Glutamatergic neuron (in vitro differentiated cells): ENCODE measurements around the gene KCNMB3. TPM values are rescaled to one million over a fixed set of nuclear protein-coding genes. Genes with fewer than 3 reads are reported as not detected.
"Not testable (repeated sequence)": the region's sequence is repeated elsewhere in the genome, so short reads cannot be mapped to it uniquely, and the experiment has no call there.

Experiments
- DNase-seq: peaks from one replicate; pipeline ENCODE4 v3.0.0; 2022
- H3K27ac Mint-ChIP-seq: one replicate; pipeline ENCODE4 v1.8.0; 2020; ENCODE audit warnings: mild to moderate bottlenecking, mixed read lengths, inconsistent platforms; ENCODE audit not compliant: unreplicated experiment
- H3K27me3 Mint-ChIP-seq: one replicate; pipeline ENCODE4 v1.8.0; 2020; ENCODE audit warnings: mild to moderate bottlenecking, moderate library complexity, mixed read lengths, inconsistent platforms; ENCODE audit not compliant: unreplicated experiment
- H3K36me3 Mint-ChIP-seq: one replicate; pipeline ENCODE4 v1.8.0; 2020; ENCODE audit warnings: mild to moderate bottlenecking, mixed read lengths, inconsistent platforms; ENCODE audit not compliant: unreplicated experiment
- H3K4me1 Mint-ChIP-seq: one replicate; pipeline ENCODE4 v1.8.0; 2020; ENCODE audit warnings: mild to moderate bottlenecking, low read depth, mixed read lengths, inconsistent platforms; ENCODE audit not compliant: unreplicated experiment
- H3K4me3 Mint-ChIP-seq: one replicate; pipeline ENCODE4 v1.8.0; 2020; ENCODE audit warnings: mild to moderate bottlenecking, mixed read lengths, inconsistent platforms; ENCODE audit not compliant: unreplicated experiment
- H3K9me3 Mint-ChIP-seq: one replicate; pipeline ENCODE4 v1.8.0; 2020; ENCODE audit warnings: mild to moderate bottlenecking, moderate library complexity, mixed read lengths, inconsistent platforms; ENCODE audit not compliant: unreplicated experiment
- total RNA-seq: library from RNA; stranded (reverse); fragmentation: NEBNext Ultra II Directional; extraction: Animal tissue kit (Norgen Biotek cat#: 25700); gene quantifications from one replicate; pipeline ENCODE4 v1.2.1, GENCODE V29; 2021; ENCODE audit not compliant: unreplicated experiment
- TF ChIP-seq, protein P1 (sequence below): fragments of 200-600 bp; sonication (generic); IDR thresholded peaks from one replicate; pipeline ENCODE4 v1.5.0; 2021; ENCODE audit not compliant: partially characterized antibody, unreplicated experiment

KCNMB3 gene
- total RNA-seq, 1 donor from 2014 or later = 2.5 TPM

DNA sequence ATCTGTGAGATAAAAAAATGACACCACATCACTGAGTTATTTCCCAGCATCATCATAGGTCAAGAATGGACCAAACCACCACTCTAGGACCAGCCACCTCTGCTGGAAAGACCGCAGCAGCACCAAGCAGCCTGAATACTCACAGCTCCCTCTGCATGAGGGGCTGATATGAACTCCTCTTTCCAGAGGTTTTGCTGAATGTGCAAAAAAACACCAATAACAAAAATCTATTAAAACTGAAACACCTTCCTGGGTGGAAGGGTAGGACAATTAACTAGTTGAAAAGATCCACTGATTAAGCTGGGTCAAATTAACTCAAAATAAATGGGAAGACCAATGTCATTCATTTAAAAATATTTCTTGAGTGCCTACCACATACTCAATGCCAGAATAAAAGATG lies 28.9 kb upstream of the KCNMB3 start:
- TF ChIP-seq, protein P1, sequence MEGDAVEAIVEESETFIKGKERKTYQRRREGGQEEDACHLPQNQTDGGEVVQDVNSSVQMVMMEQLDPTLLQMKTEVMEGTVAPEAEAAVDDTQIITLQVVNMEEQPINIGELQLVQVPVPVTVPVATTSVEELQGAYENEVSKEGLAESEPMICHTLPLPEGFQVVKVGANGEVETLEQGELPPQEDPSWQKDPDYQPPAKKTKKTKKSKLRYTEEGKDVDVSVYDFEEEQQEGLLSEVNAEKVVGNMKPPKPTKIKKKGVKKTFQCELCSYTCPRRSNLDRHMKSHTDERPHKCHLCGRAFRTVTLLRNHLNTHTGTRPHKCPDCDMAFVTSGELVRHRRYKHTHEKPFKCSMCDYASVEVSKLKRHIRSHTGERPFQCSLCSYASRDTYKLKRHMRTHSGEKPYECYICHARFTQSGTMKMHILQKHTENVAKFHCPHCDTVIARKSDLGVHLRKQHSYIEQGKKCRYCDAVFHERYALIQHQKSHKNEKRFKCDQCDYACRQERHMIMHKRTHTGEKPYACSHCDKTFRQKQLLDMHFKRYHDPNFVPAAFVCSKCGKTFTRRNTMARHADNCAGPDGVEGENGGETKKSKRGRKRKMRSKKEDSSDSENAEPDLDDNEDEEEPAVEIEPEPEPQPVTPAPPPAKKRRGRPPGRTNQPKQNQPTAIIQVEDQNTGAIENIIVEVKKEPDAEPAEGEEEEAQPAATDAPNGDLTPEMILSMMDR = no peak
- H3K36me3 Mint-ChIP-seq = no peaks in the 10 kb centered on the region
- DNase-seq = no peak
- no peak overlapping the region for H3K4me3 Mint-ChIP-seq
- H3K27ac Mint-ChIP-seq = no peak overlapping the region
- H3K27me3 Mint-ChIP-seq = no peaks in the 10 kb centered on the region
- no peaks in the 10 kb centered on the region for H3K4me1 Mint-ChIP-seq
- no peaks in the 10 kb centered on the region for H3K9me3 Mint-ChIP-seq

DNA sequence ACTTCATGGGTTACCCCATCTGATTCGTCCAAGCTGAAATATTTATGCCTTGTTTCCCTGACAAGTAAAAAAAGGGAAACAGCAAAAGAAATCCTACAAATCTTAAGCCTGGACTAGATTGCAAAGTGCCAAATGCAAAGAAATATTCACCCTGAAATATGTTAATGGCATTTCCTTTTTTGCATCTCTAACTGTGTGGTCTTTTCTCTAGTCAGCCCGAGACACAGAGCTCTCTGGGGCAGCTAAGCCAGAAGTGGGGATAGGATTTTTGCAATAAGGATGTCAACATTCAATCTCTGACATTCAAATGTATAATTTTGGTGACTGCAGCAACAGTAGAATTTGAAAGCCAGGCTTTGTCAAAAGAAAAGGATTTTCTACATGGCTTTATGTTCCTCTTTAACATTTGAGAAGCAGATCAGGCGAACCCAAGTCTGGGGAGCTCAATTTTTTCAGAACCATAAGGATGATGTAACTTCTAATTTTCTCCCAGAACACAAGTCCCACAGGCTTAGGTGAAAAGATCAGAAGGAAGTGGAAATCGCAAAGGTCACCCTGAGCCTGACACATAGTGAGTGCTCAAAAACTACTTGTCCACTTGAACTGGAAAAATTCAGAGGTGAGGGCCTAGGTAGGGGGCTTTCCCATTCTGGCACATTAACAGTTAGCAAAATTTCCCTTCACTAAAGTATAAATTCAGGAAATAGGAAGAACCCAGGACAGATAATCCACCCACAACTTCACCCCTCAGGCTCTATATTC lies 28.2 kb upstream of the KCNMB3 start:
- TF ChIP-seq, protein P1 = no peak

DNA sequence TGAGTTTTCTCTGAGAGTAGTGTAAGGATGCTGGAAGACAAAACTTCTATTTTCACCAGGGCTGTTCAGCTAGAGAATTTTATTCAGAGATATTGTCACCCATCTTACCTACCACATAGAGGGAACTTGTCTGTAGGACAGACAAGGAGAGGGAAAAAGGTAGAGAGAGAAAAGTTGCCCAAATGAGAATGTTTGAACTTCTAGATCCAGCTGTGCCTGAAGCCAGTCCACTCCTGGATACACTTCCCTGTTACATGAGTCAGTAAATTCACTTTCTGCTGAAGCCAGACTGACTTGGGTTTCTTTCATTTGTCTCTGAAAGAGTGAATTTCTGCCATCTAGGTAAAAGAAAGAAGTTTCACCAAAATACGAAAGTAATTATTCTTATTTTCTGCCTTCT lies 27.2 kb upstream of the KCNMB3 start:
- Mint-ChIP-seq H3K27ac (no peak overlapping the region), H3K36me3 (no peaks in the 10 kb centered on the region), H3K27me3 (no peaks in the 10 kb centered on the region), H3K4me1 (no peaks in the 10 kb centered on the region), H3K4me3 (no peak overlapping the region), H3K9me3 (no peaks in the 10 kb centered on the region)
- TF ChIP-seq, protein P1 = no peak
- DNase-seq = no peak

More for the DNA sequence above, 28.2 kb upstream of the KCNMB3 start:
- no peaks in the 10 kb centered on the region for H3K4me1 Mint-ChIP-seq
- H3K36me3 Mint-ChIP-seq = no peaks in the 10 kb centered on the region
- H3K4me3 Mint-ChIP-seq = no peak overlapping the region
- H3K27ac Mint-ChIP-seq = no peak overlapping the region
- DNase-seq = no peak
- no peaks in the 10 kb centered on the region for H3K27me3 Mint-ChIP-seq
- H3K9me3 Mint-ChIP-seq = no peaks in the 10 kb centered on the region

DNA sequence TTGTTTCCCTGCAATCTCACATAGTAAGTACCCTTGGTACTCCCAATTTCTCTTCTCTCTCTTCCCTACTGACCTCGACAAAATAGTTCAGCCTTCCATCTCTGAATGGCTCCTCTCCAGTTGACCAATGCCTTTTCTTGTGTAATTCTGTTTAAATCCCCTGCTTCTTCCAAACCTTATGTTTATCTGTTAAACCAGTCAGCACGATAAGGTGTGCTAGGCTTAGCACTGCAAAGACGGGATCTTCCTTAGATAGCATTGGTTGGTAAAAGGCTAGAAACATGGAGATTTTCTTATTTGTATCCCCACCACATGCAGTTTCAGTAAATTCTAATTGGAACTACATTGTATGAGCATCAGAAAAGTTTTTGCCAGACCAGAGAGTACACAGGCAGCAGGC lies 25.8 kb upstream of the KCNMB3 start:
- H3K27ac Mint-ChIP-seq = no peak overlapping the region
- no peaks in the 10 kb centered on the region for H3K36me3 Mint-ChIP-seq
- no peaks in the 10 kb centered on the region for H3K4me1 Mint-ChIP-seq
- no peaks in the 10 kb centered on the region for H3K27me3 Mint-ChIP-seq
- DNase-seq = no peak
- H3K4me3 Mint-ChIP-seq = no peak overlapping the region
- H3K9me3 Mint-ChIP-seq = no peaks in the 10 kb centered on the region
- TF ChIP-seq, protein P1 = no peak

DNA sequence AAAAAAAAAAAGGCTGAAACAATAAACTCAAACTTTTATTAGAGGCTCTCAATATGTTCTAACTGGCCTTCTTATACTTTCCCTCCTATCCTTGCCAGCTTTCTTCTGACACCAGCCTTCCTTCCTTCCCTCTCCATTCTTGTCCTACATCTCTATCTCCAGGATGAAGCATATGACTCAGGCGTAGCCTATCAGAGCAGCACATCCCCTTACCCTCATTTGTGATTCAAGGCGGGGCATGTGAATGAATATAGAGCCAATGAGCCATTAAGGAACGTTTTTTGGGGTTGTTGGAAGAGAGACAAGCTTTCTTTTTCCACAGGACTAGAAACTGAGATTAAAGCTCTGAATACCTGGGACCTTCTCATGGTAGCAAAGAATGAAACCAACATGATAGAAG lies 25.1 kb upstream of the KCNMB3 start:
- Mint-ChIP-seq H3K36me3 (no peaks in the 10 kb centered on the region), H3K9me3 (no peaks in the 10 kb centered on the region), H3K4me1 (no peaks in the 10 kb centered on the region), H3K4me3 (no peak overlapping the region), H3K27me3 (no peaks in the 10 kb centered on the region), H3K27ac (no peak overlapping the region)
- TF ChIP-seq, protein P1 = no peak
- no peak for DNase-seq

DNA sequence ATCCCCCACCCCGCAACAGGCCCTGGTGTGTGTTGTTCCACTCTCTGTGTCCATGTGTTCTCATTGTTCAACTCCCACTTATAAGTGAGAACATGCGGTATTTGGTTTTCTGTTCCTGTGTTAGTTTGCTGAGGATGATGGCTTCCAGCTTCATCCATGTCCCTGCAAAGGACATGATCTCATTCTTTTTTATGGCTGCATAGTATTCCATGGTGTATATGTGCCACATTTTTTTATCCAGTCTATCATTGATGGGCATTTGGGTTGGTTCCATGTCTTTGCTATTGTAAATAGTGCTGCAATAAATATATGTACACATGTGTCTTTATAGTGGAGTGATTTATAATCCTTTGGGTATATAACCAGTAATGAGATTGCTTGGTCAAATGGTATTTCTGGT lies 23.5 kb upstream of the KCNMB3 start:
- not testable (repeated sequence) for H3K27me3 Mint-ChIP-seq, H3K4me3 Mint-ChIP-seq, H3K36me3 Mint-ChIP-seq, DNase-seq, H3K4me1 Mint-ChIP-seq, H3K27ac Mint-ChIP-seq, H3K9me3 Mint-ChIP-seq
